Hematopoietic multipotent progenitor cell treated with erythropoietin and hydrocortisone succinate and interleukin-3 and kit ligand, for 15 days (in vitro differentiated cells): ENCODE data around the gene OIT3.

Experiments
- DNase-seq: peaks from one replicate; pipeline ENCODE4 v3.0.0-alpha.2; 2015; ENCODE audit warnings: low spot score

Gene OIT3

DNA sequence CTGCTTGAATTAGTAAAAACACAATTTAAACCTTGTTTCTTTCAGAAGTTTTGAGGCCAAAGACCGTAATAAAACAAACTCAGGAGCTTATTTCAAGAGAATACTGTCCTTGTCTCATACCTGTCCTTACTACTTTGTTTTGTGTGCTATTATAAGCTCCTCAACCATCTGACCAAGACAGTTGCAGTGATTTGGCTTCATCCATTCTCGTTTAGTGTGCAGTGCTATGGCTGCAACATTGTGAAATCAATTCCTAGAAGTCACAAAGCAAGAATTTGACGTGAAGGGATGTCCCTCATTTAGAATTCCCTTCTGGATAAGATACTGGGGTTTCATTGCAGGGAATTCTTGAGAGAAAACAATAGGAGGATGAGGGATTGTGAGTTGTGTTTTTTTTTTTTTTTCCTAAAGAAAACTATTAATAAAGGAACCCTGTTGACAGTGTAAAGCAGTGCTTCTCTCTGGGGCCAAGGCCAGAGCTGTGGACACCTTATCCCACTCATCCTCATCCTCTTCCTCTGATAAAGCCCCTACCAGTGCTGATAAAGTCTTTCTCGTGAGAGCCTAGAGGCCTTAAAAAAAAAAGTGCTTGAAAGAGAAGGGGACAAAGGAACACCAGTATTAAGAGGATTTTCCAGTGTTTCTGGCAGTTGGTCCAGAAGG, at the start of gene OIT3:
TSS of gene OIT3 (plus strand) at position 604 of the 663 bp plus-strand sequence. CDS start 60 bp downstream, outside the sequence.
- no peak for DNase-seq

- DNase-seq, result no peak
These were observed 47.3 kb upstream of the OIT3 start for GRCh38 chr10:72846238-72846637.

GRCh38 chr10:72847681-72848080, 45.9 kb upstream of the OIT3 start:
- DNase-seq, result no peak

DNA sequence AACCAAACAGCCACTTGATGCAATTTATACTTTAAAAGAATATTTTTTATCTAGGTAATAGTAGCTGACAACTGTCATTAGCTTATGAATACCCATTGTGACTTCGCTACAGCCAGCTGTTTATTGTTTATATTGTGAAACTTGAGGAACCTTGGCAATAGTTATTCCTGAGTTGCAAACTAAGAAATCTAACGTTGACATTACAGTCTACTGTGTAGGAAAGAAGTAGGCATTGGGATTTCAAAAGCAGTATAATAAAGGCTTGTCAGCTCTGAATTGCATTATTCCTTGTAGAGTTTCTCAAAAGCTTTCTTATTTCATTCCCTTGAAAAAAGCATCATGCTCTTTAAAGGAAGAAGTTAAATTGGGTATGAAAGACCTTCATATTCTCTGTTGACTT, 42.7 kb upstream of the OIT3 start:
- DNase-seq, result no peak

- no peak for DNase-seq
These were observed 42.0 kb upstream of the OIT3 start for GRCh38 chr10:72851509-72851908.

- no peak for DNase-seq
These were observed 41.0 kb upstream of the OIT3 start for GRCh38 chr10:72852508-72852907.

DNA sequence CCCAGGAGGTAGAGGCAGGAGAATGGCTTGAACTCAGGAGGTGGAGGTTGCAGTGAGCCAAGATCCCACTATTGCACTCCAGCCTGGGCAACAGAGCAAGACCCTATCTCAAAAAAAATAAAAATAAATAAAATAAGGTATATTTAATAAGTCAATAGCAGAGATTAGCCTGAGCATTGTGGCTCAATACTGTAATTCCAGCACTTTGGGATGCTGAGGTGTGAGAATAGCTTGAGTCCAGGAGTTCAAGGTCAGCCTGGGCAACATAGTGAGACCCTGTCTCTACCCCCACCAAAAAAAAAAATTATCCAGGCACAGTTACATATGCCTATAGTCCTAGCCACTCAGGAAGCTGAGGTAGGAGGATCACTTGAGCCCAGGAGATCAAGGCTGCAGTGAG, 38.4 kb upstream of the OIT3 start:
- no peak for DNase-seq

DNA sequence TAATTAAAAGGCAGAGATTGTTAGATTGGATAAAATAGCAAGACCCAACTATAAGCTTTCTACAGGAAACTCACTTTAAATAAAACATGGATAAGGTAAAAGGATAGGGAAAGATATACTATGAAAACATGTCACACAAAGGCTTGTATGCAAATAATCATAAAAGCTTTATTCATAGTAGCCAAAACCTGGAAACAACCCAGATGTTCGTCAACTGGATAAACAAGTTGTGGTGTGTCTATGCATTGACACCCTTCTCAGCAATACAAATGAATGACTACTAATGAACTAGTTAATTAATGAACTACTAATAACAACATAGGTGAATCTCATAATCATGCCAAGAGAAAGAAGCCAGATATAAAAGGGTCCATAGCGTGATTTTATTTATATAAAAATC, 37.7 kb upstream of the OIT3 start:
- DNase-seq, result no peak

- DNase-seq, result no peak
These were observed 35.5 kb upstream of the OIT3 start for GRCh38 chr10:72858067-72858466.

GRCh38 chr10:72862957-72863356, 30.6 kb upstream of the OIT3 start:
- no peak for DNase-seq

DNA sequence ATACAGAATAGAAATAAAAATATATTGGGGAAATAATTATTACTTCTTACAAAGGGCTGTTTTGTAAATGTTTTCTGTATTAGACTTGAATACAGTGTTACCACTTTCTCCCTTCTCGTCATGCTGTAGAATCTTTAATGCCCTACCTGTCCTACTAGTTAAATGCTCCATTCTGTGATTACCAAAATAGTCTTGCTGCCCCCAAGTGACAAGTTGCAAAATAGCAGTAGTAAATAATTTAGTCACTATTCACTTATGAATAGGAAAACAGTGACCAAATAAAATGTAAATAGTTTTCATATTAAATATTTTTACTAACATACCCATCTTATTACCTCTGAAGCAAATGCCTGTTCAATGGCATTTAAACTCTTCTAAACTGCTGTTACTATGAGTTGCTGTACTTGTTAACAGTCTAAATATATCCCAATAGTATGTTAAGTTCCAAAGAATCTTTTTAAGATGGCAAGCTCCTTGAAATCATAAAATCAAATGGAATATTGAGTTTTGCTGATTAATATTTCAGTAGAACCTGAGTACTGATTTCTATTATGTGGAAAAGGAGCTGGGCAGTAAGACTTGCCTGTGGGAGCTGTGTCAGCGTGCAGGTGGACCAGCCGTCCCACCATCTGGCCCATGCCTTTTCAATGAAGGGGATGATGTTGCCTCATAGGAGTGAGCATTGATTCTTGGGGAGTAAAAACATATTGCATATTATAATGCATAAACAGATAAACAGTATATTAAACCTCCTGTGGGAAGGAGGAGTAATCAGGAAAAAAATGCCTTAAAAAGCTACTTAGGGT, 18.1 kb upstream of the OIT3 start:
- peak; percentile 47 for DNase-seq

DNA sequence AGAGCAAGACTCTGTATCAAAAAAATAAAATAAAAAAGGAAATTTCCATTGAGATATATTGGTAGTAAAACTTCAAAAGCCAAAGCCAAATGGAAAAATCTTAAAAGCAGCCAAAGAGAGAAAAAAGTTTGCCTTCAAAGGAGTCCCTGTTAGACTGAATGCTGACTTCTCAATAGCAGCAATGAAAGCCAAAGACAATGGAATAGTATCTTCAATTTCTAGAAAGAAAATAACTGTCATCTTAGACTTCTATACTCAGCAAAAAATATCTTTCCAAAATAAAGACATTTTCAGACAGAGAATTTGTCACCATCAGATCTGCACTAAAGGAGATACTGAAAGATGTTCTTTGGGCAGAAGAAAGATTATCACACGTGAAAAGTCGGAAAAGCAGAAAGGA, 14.3 kb upstream of the OIT3 start:
- no peak for DNase-seq

- no peak for DNase-seq
These were observed 12.2 kb upstream of the OIT3 start for GRCh38 chr10:72881291-72881690.

DNA sequence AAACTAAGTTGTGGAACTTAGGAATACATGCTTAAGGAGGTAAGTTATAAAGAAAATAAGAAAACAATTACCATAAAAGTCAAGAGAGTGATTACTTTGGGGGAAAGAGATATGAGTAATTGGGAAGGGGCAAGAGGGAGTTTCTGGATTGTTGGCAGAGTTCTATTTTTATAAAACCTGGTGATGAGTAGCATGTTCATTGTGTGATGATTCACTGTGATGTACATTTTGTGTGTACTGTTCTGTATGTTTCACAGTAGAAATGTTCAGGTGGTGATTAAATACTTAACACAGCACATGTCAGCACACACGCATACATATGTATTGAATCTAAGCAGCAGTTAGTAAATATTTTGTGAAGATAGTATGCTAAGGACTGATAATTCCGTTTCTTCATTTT, 9.7 kb upstream of the OIT3 start:
- DNase-seq, result no peak

DNA sequence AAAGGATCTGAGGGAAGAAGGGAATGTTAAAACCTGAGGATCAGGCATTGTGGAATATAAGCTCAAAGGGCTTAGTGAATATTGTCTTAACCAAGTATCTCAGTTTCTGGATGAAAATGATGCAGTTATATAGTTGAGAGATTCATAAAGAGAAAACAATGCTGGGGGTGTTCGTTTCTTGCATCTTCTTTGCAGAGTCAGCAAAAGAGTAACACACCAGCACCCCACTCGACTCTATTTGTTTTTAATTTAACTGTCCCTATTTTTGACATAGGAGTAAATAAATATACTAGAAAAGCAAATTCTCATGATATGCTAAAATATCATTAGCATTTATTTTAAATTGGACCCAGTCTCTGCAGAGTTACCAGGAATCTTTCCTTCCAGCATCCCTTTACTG, 7.6 kb upstream of the OIT3 start:
- DNase-seq, result no peak

DNA sequence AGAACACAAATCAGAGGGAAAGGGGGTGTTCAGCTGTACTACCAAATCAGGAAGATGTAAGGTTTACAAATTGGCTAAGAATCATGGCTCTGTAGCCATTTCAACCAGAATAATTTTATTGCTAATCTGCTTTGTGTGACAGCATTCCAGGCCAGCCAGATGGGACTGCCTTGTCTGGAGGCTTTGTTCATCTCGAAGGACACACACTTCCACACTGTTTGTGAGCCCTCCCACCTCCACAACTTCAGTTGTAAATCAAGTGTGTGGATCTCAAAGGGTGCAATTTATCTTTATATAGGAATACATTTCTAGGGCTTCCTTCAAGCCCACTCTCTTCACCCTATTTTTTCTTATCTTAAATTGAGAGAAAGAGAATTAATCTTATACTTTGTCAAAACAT, 6.9 kb upstream of the OIT3 start:
- no peak for DNase-seq

DNA sequence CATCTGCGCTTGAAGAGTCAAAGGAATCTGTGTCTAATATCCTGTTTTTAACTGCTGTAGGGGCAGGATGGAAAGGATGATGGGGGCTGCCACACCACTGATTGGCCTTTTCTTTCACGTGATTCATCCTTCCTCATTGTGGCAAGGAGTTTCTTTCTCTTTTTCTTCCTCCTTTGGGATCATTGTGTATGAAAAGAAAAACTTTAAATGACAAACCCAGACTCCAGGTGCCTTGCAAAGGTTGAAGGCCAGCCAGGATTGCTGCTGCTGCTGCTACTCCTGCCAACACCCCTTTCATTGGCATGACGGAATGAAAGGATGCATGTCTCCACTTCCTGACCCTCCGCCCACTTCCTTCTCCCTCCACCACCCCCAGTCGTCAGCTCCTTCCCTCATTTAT, 6.5 kb upstream of the OIT3 start:
- DNase-seq, result no peak

- no peak for DNase-seq
These were observed 5.3 kb upstream of the OIT3 start for GRCh38 chr10:72888151-72888638.

GRCh38 chr10:72889391-72889831, 4.1 kb upstream of the OIT3 start:
- no peak for DNase-seq

DNA sequence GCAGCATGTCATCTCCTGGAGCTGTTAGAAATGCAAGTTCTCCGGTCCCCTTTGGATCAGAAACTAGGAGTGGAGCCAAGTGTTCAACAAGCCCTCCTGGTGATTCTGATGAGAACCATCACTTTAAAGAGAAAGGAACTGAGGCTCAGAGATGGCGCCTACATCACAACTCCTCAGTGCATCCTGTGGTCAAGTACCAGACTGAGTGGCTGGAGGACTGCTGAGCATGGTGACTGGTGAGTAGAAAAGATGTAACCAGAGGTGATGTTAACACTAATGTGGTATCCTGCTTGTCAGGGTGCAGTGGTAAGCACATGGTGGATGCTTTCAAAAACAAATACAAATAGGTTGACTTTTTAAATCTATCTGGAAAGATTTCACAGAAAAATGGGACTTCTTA, 3.5 kb upstream of the OIT3 start:
- DNase-seq, result no peak

GRCh38 chr10:72895236-72895850, 1.8 kb downstream of the OIT3 start:
- DNase-seq, result no peak

DNA sequence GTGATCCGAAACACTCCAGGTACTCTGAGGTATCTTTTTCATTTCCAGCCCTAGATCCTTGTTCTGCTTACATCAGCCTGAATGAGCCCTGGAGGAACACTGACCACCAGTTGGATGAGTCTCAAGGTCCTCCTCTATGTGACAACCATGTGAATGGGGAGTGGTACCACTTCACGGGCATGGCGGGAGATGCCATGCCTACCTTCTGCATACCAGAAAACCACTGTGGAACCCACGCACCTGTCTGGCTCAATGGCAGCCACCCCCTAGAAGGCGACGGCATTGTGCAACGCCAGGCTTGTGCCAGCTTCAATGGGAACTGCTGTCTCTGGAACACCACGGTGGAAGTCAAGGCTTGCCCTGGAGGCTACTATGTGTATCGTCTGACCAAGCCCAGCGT, 5.1 kb downstream of the OIT3 start:
- no peak for DNase-seq

DNA sequence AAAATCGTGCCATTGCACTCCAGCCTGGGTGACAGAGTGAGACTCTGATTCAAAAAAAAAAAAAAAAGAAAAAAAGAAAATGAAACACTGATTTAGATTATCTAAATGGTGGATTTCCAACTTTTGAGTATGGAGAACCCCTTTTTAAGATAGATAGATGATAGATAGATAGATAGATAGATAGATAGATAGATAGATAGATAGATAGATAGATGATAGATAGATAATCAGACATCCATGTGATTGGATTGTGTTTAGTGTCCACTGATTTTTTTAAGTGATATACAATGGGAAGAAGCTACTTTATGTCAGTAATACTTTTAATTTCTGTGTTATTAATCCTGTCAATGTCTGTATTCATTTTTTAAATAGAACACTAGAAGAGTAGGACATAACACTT, 6.0 kb downstream of the OIT3 start:
- no peak for DNase-seq
